HG03045 (cell line): ENCODE measurements around the gene SYDE2.
"Not testable (repeated sequence)": the region's sequence is repeated elsewhere in the genome, so short reads cannot be mapped to it uniquely, and the experiment has no call there.

ENCODE experiments used
- ATAC-seq: cut with Tn5 transposase; IDR thresholded peaks from one replicate; pipeline ENCODE4 v1.9.1; 2021; ENCODE audit warnings: mild to moderate bottlenecking, moderate library complexity; ENCODE audit not compliant: unreplicated experiment

Gene SYDE2

GRCh38 chr1:85200463-85201339 lies at the start of gene SYDE2:
SYDE2 (minus strand) TSS chr1:85201016; CDS start chr1:85200996, 20 bp downstream.
- ATAC-seq = peak; percentile 78

- not testable (repeated sequence) for ATAC-seq
Observed at GRCh38 chr1:85249042-85249441, 48.2 kb upstream of the SYDE2 start.

- no peak for ATAC-seq
Observed at GRCh38 chr1:85245891-85246290, 45.1 kb upstream of the SYDE2 start.

- ATAC-seq = no peak
Observed at GRCh38 chr1:85245456-85245855, 44.6 kb upstream of the SYDE2 start.

GRCh38 chr1:85244271-85245061 lies 43.6 kb upstream of the SYDE2 start:
- no peak for ATAC-seq

GRCh38 chr1:85243372-85243771 lies 42.6 kb upstream of the SYDE2 start:
- no peak for ATAC-seq

- ATAC-seq = no peak
Observed at GRCh38 chr1:85240643-85241042, 39.8 kb upstream of the SYDE2 start.

- no peak for ATAC-seq
Observed at GRCh38 chr1:85240174-85240601, 39.4 kb upstream of the SYDE2 start.

GRCh38 chr1:85237613-85238012 lies 36.8 kb upstream of the SYDE2 start:
- ATAC-seq = no peak

GRCh38 chr1:85230305-85230977 lies 29.6 kb upstream of the SYDE2 start:
- no peak for ATAC-seq

- no peak for ATAC-seq
Observed at GRCh38 chr1:85229574-85230097, 28.8 kb upstream of the SYDE2 start.

GRCh38 chr1:85228972-85229371 lies 28.2 kb upstream of the SYDE2 start:
- no peak for ATAC-seq

- ATAC-seq = no peak
Observed at GRCh38 chr1:85225624-85226380, 25.0 kb upstream of the SYDE2 start.

- no peak for ATAC-seq
Observed at GRCh38 chr1:85224734-85225623, 24.2 kb upstream of the SYDE2 start.

- ATAC-seq = no peak
Observed at GRCh38 chr1:85224295-85224694, 23.5 kb upstream of the SYDE2 start.

- no peak for ATAC-seq
Observed at GRCh38 chr1:85223334-85223733, 22.5 kb upstream of the SYDE2 start.

- no peak for ATAC-seq
Observed at GRCh38 chr1:85220756-85221201, 20.0 kb upstream of the SYDE2 start.

GRCh38 chr1:85219853-85220610 lies 19.2 kb upstream of the SYDE2 start:
- ATAC-seq = no peak

GRCh38 chr1:85216697-85217096 lies 15.9 kb upstream of the SYDE2 start:
- ATAC-seq = no peak
